H1 (cell line): Measurements from ENCODE around the gene BAAT. TPM values are rescaled to one million over a fixed set of nuclear protein-coding genes. Genes with fewer than 3 reads are reported as not detected.

ENCODE experiments used
- CEBPB ChIP-seq: IDR thresholded peaks from 2 replicates; pipeline ENCODE4 v1.6.1; 2012; ENCODE audit warnings: low read depth, low read length
- RFX5 ChIP-seq: IDR thresholded peaks from 2 replicates; pipeline ENCODE4 v1.6.1; 2011; ENCODE audit warnings: low read depth, low read length, improper control_type of control experiment, borderline replicate concordance
- polyA plus RNA-seq, 7 experiments: library from polyadenylated mRNA; depleted of rRNA in 3 of 7; stranded (reverse) in 5 of 7; unstranded in 2 of 7; fragments of >200 nt in 5 of 7; fragments of 200-250 nt in 2 of 7; gene quantifications; 1 replicate in 5 of 7; 2 replicates in 1 of 7; 4 replicates in 1 of 7; pipeline versions ENCODE4 v1.2.1 to v1.2.3, GENCODE V29; 2011 to 2013; ENCODE audit warnings: missing spikeins in 2 of 7, mixed read lengths in 2 of 7
- total RNA-seq: library from RNA; stranded (reverse); fragmentation: NEBNext Ultra II Directional; extraction: Animal tissue kit (Norgen Biotek cat#: 25700); gene quantifications from 2 replicates; pipeline ENCODE4 v1.2.1, GENCODE V29; 2021
- TF ChIP-seq, protein P1 (sequence below): fragments of 300-600 bp; sonication (generic); IDR thresholded peaks from 2 replicates; pipeline ENCODE4 v1.7.1; 2012; ENCODE audit warnings: low read length, moderate library complexity, mild to moderate bottlenecking, inconsistent platforms; ENCODE audit not compliant: insufficient replicate concordance

The BAAT gene
- total and polyA plus RNA-seq, 2 of the 8 experiments (the other 6 are each of a cell fraction or from before 2014, with no cell fraction given) = 0.09 to 0.17 TPM

DNA sequence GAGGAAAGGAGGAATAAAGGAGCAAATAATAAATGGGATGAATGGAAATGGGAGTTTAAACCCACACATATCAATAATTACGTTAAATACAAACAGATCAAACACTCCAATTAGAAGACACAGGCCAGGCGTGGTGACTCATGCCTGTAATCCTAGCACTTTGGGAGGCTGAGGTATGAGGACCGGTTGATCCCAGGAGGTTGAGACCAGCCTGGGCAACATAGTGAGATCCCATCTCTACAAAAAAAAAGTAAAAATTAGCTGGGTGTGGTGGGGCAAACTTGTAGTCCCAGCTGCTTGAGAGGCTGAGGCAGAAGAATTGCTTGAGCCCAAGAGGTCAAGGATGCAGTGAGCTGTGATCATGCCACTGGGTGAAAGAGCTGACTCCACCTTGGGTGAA is 3.7 kb downstream of the BAAT start (continued):
- TF ChIP-seq, protein P1, sequence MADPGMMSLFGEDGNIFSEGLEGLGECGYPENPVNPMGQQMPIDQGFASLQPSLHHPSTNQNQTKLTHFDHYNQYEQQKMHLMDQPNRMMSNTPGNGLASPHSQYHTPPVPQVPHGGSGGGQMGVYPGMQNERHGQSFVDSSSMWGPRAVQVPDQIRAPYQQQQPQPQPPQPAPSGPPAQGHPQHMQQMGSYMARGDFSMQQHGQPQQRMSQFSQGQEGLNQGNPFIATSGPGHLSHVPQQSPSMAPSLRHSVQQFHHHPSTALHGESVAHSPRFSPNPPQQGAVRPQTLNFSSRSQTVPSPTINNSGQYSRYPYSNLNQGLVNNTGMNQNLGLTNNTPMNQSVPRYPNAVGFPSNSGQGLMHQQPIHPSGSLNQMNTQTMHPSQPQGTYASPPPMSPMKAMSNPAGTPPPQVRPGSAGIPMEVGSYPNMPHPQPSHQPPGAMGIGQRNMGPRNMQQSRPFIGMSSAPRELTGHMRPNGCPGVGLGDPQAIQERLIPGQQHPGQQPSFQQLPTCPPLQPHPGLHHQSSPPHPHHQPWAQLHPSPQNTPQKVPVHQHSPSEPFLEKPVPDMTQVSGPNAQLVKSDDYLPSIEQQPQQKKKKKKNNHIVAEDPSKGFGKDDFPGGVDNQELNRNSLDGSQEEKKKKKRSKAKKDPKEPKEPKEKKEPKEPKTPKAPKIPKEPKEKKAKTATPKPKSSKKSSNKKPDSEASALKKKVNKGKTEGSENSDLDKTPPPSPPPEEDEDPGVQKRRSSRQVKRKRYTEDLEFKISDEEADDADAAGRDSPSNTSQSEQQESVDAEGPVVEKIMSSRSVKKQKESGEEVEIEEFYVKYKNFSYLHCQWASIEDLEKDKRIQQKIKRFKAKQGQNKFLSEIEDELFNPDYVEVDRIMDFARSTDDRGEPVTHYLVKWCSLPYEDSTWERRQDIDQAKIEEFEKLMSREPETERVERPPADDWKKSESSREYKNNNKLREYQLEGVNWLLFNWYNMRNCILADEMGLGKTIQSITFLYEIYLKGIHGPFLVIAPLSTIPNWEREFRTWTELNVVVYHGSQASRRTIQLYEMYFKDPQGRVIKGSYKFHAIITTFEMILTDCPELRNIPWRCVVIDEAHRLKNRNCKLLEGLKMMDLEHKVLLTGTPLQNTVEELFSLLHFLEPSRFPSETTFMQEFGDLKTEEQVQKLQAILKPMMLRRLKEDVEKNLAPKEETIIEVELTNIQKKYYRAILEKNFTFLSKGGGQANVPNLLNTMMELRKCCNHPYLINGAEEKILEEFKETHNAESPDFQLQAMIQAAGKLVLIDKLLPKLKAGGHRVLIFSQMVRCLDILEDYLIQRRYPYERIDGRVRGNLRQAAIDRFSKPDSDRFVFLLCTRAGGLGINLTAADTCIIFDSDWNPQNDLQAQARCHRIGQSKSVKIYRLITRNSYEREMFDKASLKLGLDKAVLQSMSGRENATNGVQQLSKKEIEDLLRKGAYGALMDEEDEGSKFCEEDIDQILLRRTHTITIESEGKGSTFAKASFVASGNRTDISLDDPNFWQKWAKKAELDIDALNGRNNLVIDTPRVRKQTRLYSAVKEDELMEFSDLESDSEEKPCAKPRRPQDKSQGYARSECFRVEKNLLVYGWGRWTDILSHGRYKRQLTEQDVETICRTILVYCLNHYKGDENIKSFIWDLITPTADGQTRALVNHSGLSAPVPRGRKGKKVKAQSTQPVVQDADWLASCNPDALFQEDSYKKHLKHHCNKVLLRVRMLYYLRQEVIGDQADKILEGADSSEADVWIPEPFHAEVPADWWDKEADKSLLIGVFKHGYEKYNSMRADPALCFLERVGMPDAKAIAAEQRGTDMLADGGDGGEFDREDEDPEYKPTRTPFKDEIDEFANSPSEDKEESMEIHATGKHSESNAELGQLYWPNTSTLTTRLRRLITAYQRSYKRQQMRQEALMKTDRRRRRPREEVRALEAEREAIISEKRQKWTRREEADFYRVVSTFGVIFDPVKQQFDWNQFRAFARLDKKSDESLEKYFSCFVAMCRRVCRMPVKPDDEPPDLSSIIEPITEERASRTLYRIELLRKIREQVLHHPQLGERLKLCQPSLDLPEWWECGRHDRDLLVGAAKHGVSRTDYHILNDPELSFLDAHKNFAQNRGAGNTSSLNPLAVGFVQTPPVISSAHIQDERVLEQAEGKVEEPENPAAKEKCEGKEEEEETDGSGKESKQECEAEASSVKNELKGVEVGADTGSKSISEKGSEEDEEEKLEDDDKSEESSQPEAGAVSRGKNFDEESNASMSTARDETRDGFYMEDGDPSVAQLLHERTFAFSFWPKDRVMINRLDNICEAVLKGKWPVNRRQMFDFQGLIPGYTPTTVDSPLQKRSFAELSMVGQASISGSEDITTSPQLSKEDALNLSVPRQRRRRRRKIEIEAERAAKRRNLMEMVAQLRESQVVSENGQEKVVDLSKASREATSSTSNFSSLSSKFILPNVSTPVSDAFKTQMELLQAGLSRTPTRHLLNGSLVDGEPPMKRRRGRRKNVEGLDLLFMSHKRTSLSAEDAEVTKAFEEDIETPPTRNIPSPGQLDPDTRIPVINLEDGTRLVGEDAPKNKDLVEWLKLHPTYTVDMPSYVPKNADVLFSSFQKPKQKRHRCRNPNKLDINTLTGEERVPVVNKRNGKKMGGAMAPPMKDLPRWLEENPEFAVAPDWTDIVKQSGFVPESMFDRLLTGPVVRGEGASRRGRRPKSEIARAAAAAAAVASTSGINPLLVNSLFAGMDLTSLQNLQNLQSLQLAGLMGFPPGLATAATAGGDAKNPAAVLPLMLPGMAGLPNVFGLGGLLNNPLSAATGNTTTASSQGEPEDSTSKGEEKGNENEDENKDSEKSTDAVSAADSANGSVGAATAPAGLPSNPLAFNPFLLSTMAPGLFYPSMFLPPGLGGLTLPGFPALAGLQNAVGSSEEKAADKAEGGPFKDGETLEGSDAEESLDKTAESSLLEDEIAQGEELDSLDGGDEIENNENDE = no peak
- no peak for TF ChIP-seq CEBPB
- TF ChIP-seq RFX5 = no peak
- TF ChIP-seq, all 59 proteins: peak for 0
